PC-9 (cell line): ENCODE data around the gene MYBPH. TPM values are rescaled to one million over a fixed set of nuclear protein-coding genes. Genes with fewer than 3 reads are reported as not detected.

Source experiments
- BruUV-seq: library from RNA; stranded (reverse); fragments of 400-500 nt; replicated peaks from 2 replicates; lab custom pipeline; 2021; lab: Mats Ljungman, UMichigan
- CTCF ChIA-PET: fragments of 300-600 bp; sonication (Branson Sonifier 250); formaldehyde crosslinking; loops from one replicate; lab custom pipeline; 2022; ENCODE audit warnings: antibody characterized with exemption; lab: Charles Lee
- POLR2A ChIA-PET: fragments of 300-600 bp; sonication (Branson Sonifier 250); formaldehyde crosslinking; loops from one replicate; lab custom pipeline; 2022; ENCODE audit warnings: antibody characterized with exemption; ENCODE audit not compliant: unreplicated experiment; lab: Charles Lee
- DNase-seq, 2 experiments: peaks; one replicate each; pipeline versions ENCODE4 v3.0.0 to v3.0.0-alpha.2; 2015 to 2022; ENCODE audit warnings: mixed read lengths in 1 of 2
- H2AFZ ChIP-seq: fragments of 200-600 bp; sonication (generic); 2 replicates; pipeline ENCODE4 v1.8.1; 2017; ENCODE audit warnings: antibody characterized with exemption
- H3F3A ChIP-seq: fragments of 200-600 bp; sonication (generic); 2 replicates; pipeline ENCODE4 v1.8.1; 2017; ENCODE audit warnings: antibody characterized with exemption, mild to moderate bottlenecking, low read depth; ENCODE audit not compliant: insufficient read depth
- H3K27ac ChIP-seq: fragments of 200-600 bp; sonication (generic); 2 replicates; pipeline ENCODE4 v1.6.1; 2016; ENCODE audit warnings: mixed run types
- H3K27me3 ChIP-seq: fragments of 200-600 bp; sonication (generic); 2 replicates; pipeline ENCODE4 v1.6.1; 2016; ENCODE audit warnings: low read depth, mixed run types; ENCODE audit not compliant: insufficient read depth
- H3K36me3 ChIP-seq: fragments of 200-600 bp; sonication (generic); 2 replicates; pipeline ENCODE4 v1.6.1; 2016; ENCODE audit warnings: low read depth, mixed run types
- H3K4me1 ChIP-seq: fragments of 200-600 bp; sonication (generic); replicated peaks from 2 replicates; pipeline ENCODE4 v1.6.1; 2016; ENCODE audit warnings: mixed run types; ENCODE audit not compliant: insufficient read depth
- H3K4me2 ChIP-seq: fragments of 200-600 bp; sonication (generic); 2 replicates; pipeline ENCODE4 v1.6.1; 2017; ENCODE audit warnings: mixed run types
- H3K4me3 ChIP-seq: fragments of 200-600 bp; sonication (generic); 2 replicates; pipeline ENCODE4 v1.6.1; 2016; ENCODE audit warnings: mixed run types
- H3K79me2 ChIP-seq: fragments of 200-600 bp; sonication (generic); 2 replicates; pipeline ENCODE4 v1.6.1; 2017; ENCODE audit warnings: low read depth, mixed run types
- H3K9me2 ChIP-seq: fragments of 200-600 bp; sonication (generic); 2 replicates; pipeline ENCODE4 v1.8.1; 2017; ENCODE audit warnings: mild to moderate bottlenecking; ENCODE audit not compliant: insufficient read depth
- H3K9me3 ChIP-seq: fragments of 200-600 bp; sonication (generic); 2 replicates; pipeline ENCODE4 v1.8.1; 2016; ENCODE audit warnings: low read depth; ENCODE audit not compliant: insufficient read depth
- H4K20me1 ChIP-seq: fragments of 200-600 bp; sonication (generic); 2 replicates; pipeline ENCODE4 v1.8.1; 2017; ENCODE audit not compliant: insufficient read depth
- CTCF ChIP-seq: fragments of 200-600 bp; sonication (generic); conservative IDR thresholded peaks from 2 replicates; pipeline ENCODE4 v1.6.1; 2017; ENCODE audit warnings: mixed run types, antibody characterized with exemption, mild to moderate bottlenecking, moderate library complexity
- EZH2 ChIP-seq: fragments of 200-600 bp; sonication (generic); IDR thresholded peaks from 2 replicates; pipeline ENCODE4 v1.8.0; 2017; ENCODE audit warnings: antibody characterized with exemption, low read depth
- intact Hi-C: fragments of 100-400 bp; cut with micrococcal nuclease; formaldehyde crosslinking; loops from one replicate; pipeline ENCODE4 v1.10.0; 2022; ENCODE audit not compliant: unreplicated experiment
- total RNA-seq: library from RNA; stranded (reverse); gene quantifications from 2 replicates; pipeline ENCODE4 v1.2.3, GENCODE V29; 2021

MYBPH gene
- total RNA-seq, 1 experiment from 2014 or later, result not detected

GRCh38 chr1:203187304-203187685 is 11.7 kb upstream of the MYBPH start:
- Histone ChIP-seq H4K20me1 (no peaks in the 10 kb centered on the region), H3K27me3 (no peaks in the 10 kb centered on the region), H3K27ac (no peak overlapping the region), H3K9me3 (no peaks in the 10 kb centered on the region), H3K79me2 (no peaks in the 10 kb centered on the region), H3K36me3 (no peaks in the 10 kb centered on the region), H3F3A (no peaks in the 10 kb centered on the region), H3K4me1 (no peaks in the 10 kb centered on the region), H2AFZ (no peak overlapping the region), H3K4me3 (no peak overlapping the region), H3K9me2 (no peaks in the 10 kb centered on the region), H3K4me2 (no peak overlapping the region)
- no TSS peak for BruUV-seq
- intact Hi-C loops, result no loop called here
- POLR2A ChIA-PET, result no interaction called here
- CTCF ChIA-PET, result no interaction called here
- no peak for DNase-seq
- TF ChIP-seq CTCF (no peak), EZH2 (no peak)

- Histone ChIP-seq H3K27me3 (no peaks in the 10 kb centered on the region), H3K4me3 (no peak within 1 kb of the TSS), H4K20me1 (no peaks in the 10 kb centered on the region), H3K27ac (no peak within 1 kb of the TSS), H2AFZ (no peak within 1 kb of the TSS), H3K4me2 (no peak within 1 kb of the TSS), H3K79me2 (no peaks in the 10 kb centered on the region), H3F3A (no peaks in the 10 kb centered on the region), H3K9me2 (no peaks in the 10 kb centered on the region), H3K4me1 (no peaks in the 10 kb centered on the region), H3K9me3 (no peaks in the 10 kb centered on the region), H3K36me3 (no peaks in the 10 kb centered on the region)
- TF ChIP-seq EZH2, result no peak
- TF ChIP-seq CTCF, result no peak
- no TSS peak for BruUV-seq
- ChIA-PET POLR2A (no interaction called here), CTCF (interaction anchor here (0.7 kb wide), 1 partner anchor 79 kb away, joined by 3 read pairs; no protein-coding TSS in a partner anchor)
- no peak for DNase-seq
- intact Hi-C loops, result no loop called here
These were observed 11.0 kb upstream of the MYBPH start, which contains the start of gene CHI3L1 for GRCh38 chr1:203186446-203187303. Gene CHI3L1 (minus strand): TSS chr1:203186704. CDS start chr1:203186623, 81 bp downstream.

- H3K4me3 ChIP-seq, result no peak overlapping the region
- H2AFZ ChIP-seq, result no peak overlapping the region
- no peaks in the 10 kb centered on the region for H3K27me3 ChIP-seq
- intact Hi-C loops, result no loop called here
- no peak for TF ChIP-seq EZH2
- no peak for TF ChIP-seq CTCF
- no peak overlapping the region for H3K4me2 ChIP-seq
- no peaks in the 10 kb centered on the region for H3K36me3 ChIP-seq
- no peaks in the 10 kb centered on the region for H3F3A ChIP-seq
- CTCF ChIA-PET, result interaction anchor here (0.7 kb wide), 1 partner anchor 79 kb away, joined by 3 read pairs; no protein-coding TSS in a partner anchor
- H3K9me2 ChIP-seq, result no peaks in the 10 kb centered on the region
- POLR2A ChIA-PET, result no interaction called here
- H3K79me2 ChIP-seq, result no peaks in the 10 kb centered on the region
- no peaks in the 10 kb centered on the region for H3K9me3 ChIP-seq
- DNase-seq, result no peak
- no peak overlapping the region for H3K27ac ChIP-seq
- H3K4me1 ChIP-seq, result no peaks in the 10 kb centered on the region
- H4K20me1 ChIP-seq, result no peaks in the 10 kb centered on the region
- BruUV-seq, result no TSS peak
These were observed 10.4 kb upstream of the MYBPH start for GRCh38 chr1:203186091-203186445.
